Liver (tissue), 9 donors: ENCODE data around the gene GJA10. TPM values are rescaled to one million over a fixed set of nuclear protein-coding genes. Genes with fewer than 3 reads are reported as not detected.

Experiments used
- DNase-seq: peaks from one replicate; pipeline ENCODE4 v3.0.0-alpha.2; 2017; ENCODE audit warnings: low spot score
- H3K27ac ChIP-seq, 2 donors: one replicate each; pipeline ENCODE4 v1.7.0; 2013; ENCODE audit warnings: inconsistent platforms in 2 of 2, low read length in 2 of 2, control low read depth in 1 of 2, low read depth in 1 of 2, mild to moderate bottlenecking in 1 of 2
- H3K27me3 ChIP-seq, 4 donors: one replicate each; pipeline versions ENCODE4 v1.6.1 to v1.7.0; 2013; ENCODE audit warnings: low read length in 3 of 4, inconsistent platforms in 1 of 4, mild to moderate bottlenecking in 1 of 4, moderate library complexity in 1 of 4; ENCODE audit not compliant: control insufficient read depth in 4 of 4, insufficient read depth in 4 of 4
- H3K36me3 ChIP-seq, 4 donors: one replicate each; pipeline versions ENCODE4 v1.6.1 to v1.7.0; 2013; ENCODE audit warnings: low read length in 3 of 4, mild to moderate bottlenecking in 3 of 4, low read depth in 1 of 4, moderate library complexity in 1 of 4; ENCODE audit not compliant: control insufficient read depth in 4 of 4, insufficient read depth in 3 of 4
- H3K4me1 ChIP-seq, 4 donors: one replicate each; pipeline versions ENCODE4 v1.6.1 to v1.7.0; 2013; ENCODE audit warnings: low read length in 3 of 4, mild to moderate bottlenecking in 3 of 4, moderate library complexity in 1 of 4; ENCODE audit not compliant: control insufficient read depth in 4 of 4, insufficient read depth in 4 of 4
- H3K4me3 ChIP-seq, 3 donors: one replicate each; pipeline versions ENCODE4 v1.6.1 to v1.7.0; 2013; ENCODE audit warnings: low read length in 3 of 3, control low read depth in 1 of 3, low read depth in 1 of 3, mild to moderate bottlenecking in 1 of 3
- H3K9ac ChIP-seq, 2 donors: one replicate each; pipeline ENCODE4 v1.7.0; 2013; ENCODE audit warnings: low read length in 2 of 2, mild to moderate bottlenecking in 2 of 2, moderate library complexity in 2 of 2, control low read depth in 1 of 2, low read depth in 1 of 2
- H3K9me3 ChIP-seq, 4 donors: one replicate each; pipeline versions ENCODE4 v1.6.1 to v1.7.0; 2013; ENCODE audit warnings: low read length in 3 of 4; ENCODE audit not compliant: control insufficient read depth in 4 of 4
- CTCF ChIP-seq: fragments of 150-350 bp; IDR thresholded peaks from 2 replicates; pipeline ENCODE4 v1.5.1; 2017; ENCODE audit warnings: improper control_type of control experiment, low read depth, low read length; ENCODE audit not compliant: missing input control
- EGR1 ChIP-seq, 2 donors: IDR thresholded peaks; 2 replicates each; pipeline ENCODE4 v1.6.1; 2016 to 2018; ENCODE audit warnings: antibody characterized with exemption in 2 of 2, low read depth in 2 of 2
- FOXA1 ChIP-seq: IDR thresholded peaks from 2 replicates; pipeline ENCODE4 v1.6.1; 2016; ENCODE audit warnings: antibody characterized with exemption
- GABPA ChIP-seq, 2 donors: IDR thresholded peaks in 1 of 2; conservative IDR thresholded peaks in 1 of 2; 2 replicates each; pipeline ENCODE4 v1.6.1; 2016; ENCODE audit warnings: antibody characterized with exemption in 2 of 2, mild to moderate bottlenecking in 1 of 2, moderate library complexity in 1 of 2
- HNF4G ChIP-seq: IDR thresholded peaks from 2 replicates; pipeline ENCODE4 v1.6.1; 2016; ENCODE audit warnings: antibody characterized with exemption
- NR2F2 ChIP-seq: IDR thresholded peaks from 2 replicates; pipeline ENCODE4 v1.6.1; 2016; ENCODE audit warnings: antibody characterized with exemption
- RAD21 ChIP-seq, 2 donors: IDR thresholded peaks; 2 replicates each; pipeline ENCODE4 v1.6.1; 2016; ENCODE audit warnings: antibody characterized with exemption in 2 of 2, mild to moderate bottlenecking in 2 of 2
- RXRA ChIP-seq, 2 donors: IDR thresholded peaks; 2 replicates each; pipeline ENCODE4 v1.6.1; 2017 to 2018; ENCODE audit warnings: antibody characterized with exemption in 2 of 2, mild to moderate bottlenecking in 1 of 2
- WGBS: extraction: QIAGEN DNeasy Blood & Tissue Kit; methylation state at CpG from one replicate; pipeline ENCODE4 v1.1.7; 2013; 5-methylcytosine and 5-hydroxymethylcytosine counted together
- polyA plus RNA-seq, 2 donors: library from polyadenylated mRNA; stranded (reverse) in 1 of 2; unstranded in 1 of 2; fragments of 200-250 nt in 1 of 2; fragments of >200 nt in 1 of 2; fragmentation: Nextera tagmentation in 1 of 2; extraction: Ambion mirVana in 1 of 2; gene quantifications; one replicate each; pipeline versions ENCODE4 v1.2.1 to v1.2.3, GENCODE V29; 2013 to 2015
- total RNA-seq, 2 donors: library from RNA; depleted of rRNA; stranded (reverse); fragments of >200 nt; gene quantifications; one replicate each; pipeline ENCODE4 v1.2.3, GENCODE V29; 2014
- donor health status: healthy.
- donor health status: healthy.
- donor health status: healthy.
- donor health status: healthy.
- donor health status: healthy.

GJA10 gene
- total and polyA plus RNA-seq, 4 donors, result not detected

- 94% methylated on average over 4 of the region's 4 CpGs for WGBS
- Histone ChIP-seq H3K36me3 (peaks cover 11 to 46% (median 32%) of the 10 kb centered on the region in 4 donors), H3K27ac (no peak overlapping the region), H3K4me1 (no peaks in the 10 kb centered on the region), H3K9ac (no peak overlapping the region), H3K4me3 (no peak overlapping the region), H3K27me3 (no peaks in the 10 kb centered on the region), H3K9me3 (no peaks in the 10 kb centered on the region)
- no peak for TF ChIP-seq HNF4G
- TF ChIP-seq GABPA (IDR thresholded peaks at IDR 0.05 in 1 of 2, conservative IDR thresholded peaks at IDR 0.05 in 1 of 2), result no peak
- no peak for TF ChIP-seq FOXA1
- DNase-seq, result no peak
These were observed 34.5 kb upstream of the GJA10 start for GRCh38 chr6:89859744-89860143.

- DNase-seq, result no peak
- Histone ChIP-seq H3K9ac (no peak overlapping the region), H3K4me1 (no peaks in the 10 kb centered on the region), H3K4me3 (no peak overlapping the region), H3K27ac (no peak overlapping the region), H3K36me3 (peaks cover 8 to 44% (median 29%) of the 10 kb centered on the region in 4 donors), H3K9me3 (no peaks in the 10 kb centered on the region), H3K27me3 (no peaks in the 10 kb centered on the region)
- 93% methylated on average over 5 of the region's 5 CpGs for WGBS
- TF ChIP-seq RXRA (IDR thresholded peaks at IDR 0.05) (no peak), EGR1 (IDR thresholded peaks at IDR 0.05; ENCODE audit: low read depth in 2 of 2) (no peak), NR2F2 (no peak), HNF4G (no peak), FOXA1 (no peak)
These were observed 32.0 kb upstream of the GJA10 start for GRCh38 chr6:89862273-89862672.

DNA sequence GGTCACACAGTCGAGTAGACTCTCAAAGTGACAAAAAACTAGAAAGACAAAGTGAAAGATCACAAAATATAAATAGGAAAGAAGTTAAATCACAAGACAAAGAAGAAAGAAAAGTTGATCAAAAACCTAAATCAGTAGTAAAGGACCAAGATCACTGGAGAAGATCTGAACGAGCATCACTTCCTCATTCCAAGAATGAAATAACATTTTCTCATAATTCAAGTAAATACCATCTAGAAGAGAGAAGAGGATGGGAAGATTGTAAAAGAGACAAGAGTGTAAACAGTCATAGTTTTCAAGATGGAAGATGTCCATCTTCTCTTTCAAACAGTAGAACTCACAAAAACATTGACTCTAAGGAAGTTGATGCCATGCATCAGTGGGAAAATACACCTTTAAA, 31.6 kb upstream of the GJA10 start:
- peaks cover 7 to 46% (median 29%) of the 10 kb centered on the region in 4 donors for H3K36me3 ChIP-seq
- no peaks in the 10 kb centered on the region for H3K27me3 ChIP-seq
- TF ChIP-seq CTCF (no peak), RAD21 (IDR thresholded peaks at IDR 0.05) (no peak)
- no peaks in the 10 kb centered on the region for H3K9me3 ChIP-seq
- no peak for DNase-seq
- H3K4me1 ChIP-seq, result no peaks in the 10 kb centered on the region
- no peak overlapping the region for H3K9ac ChIP-seq
- H3K4me3 ChIP-seq, result no peak overlapping the region
- WGBS, result 90% methylated on average over 2 of the region's 2 CpGs
- no peak overlapping the region for H3K27ac ChIP-seq

GRCh38 chr6:89866024-89866678, 28.1 kb upstream of the GJA10 start:
- no peak for TF ChIP-seq RAD21 (IDR thresholded peaks at IDR 0.05)
- no peak overlapping the region for H3K9ac ChIP-seq
- H3K9me3 ChIP-seq, result no peaks in the 10 kb centered on the region
- WGBS, result 98% methylated on average over 6 of the region's 6 CpGs
- no peak overlapping the region for H3K27ac ChIP-seq
- peaks cover 5 to 45% (median 22%) of the 10 kb centered on the region in 4 donors for H3K36me3 ChIP-seq
- H3K27me3 ChIP-seq, result no peaks in the 10 kb centered on the region
- no peaks in the 10 kb centered on the region for H3K4me1 ChIP-seq
- no peak overlapping the region for H3K4me3 ChIP-seq
- DNase-seq, result no peak
